ENCODE data around the gene VIPR2.

GRCh38 chr7:159118623-159119022 is 26.0 kb downstream of the VIPR2 start:
- TF ChIP-seq, protein P1, sequence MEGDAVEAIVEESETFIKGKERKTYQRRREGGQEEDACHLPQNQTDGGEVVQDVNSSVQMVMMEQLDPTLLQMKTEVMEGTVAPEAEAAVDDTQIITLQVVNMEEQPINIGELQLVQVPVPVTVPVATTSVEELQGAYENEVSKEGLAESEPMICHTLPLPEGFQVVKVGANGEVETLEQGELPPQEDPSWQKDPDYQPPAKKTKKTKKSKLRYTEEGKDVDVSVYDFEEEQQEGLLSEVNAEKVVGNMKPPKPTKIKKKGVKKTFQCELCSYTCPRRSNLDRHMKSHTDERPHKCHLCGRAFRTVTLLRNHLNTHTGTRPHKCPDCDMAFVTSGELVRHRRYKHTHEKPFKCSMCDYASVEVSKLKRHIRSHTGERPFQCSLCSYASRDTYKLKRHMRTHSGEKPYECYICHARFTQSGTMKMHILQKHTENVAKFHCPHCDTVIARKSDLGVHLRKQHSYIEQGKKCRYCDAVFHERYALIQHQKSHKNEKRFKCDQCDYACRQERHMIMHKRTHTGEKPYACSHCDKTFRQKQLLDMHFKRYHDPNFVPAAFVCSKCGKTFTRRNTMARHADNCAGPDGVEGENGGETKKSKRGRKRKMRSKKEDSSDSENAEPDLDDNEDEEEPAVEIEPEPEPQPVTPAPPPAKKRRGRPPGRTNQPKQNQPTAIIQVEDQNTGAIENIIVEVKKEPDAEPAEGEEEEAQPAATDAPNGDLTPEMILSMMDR (IDR thresholded peaks at IDR 0.05) = no peak
- TF ChIP-seq EZH2 (IDR thresholded peaks at IDR 0.05) = no peak
